ENCODE results near the gene FAM111B.
"Not testable (repeated sequence)": the region's sequence is repeated elsewhere in the genome, so short reads cannot be mapped to it uniquely, and the experiment has no call there.

Gene FAM111B, protein sequence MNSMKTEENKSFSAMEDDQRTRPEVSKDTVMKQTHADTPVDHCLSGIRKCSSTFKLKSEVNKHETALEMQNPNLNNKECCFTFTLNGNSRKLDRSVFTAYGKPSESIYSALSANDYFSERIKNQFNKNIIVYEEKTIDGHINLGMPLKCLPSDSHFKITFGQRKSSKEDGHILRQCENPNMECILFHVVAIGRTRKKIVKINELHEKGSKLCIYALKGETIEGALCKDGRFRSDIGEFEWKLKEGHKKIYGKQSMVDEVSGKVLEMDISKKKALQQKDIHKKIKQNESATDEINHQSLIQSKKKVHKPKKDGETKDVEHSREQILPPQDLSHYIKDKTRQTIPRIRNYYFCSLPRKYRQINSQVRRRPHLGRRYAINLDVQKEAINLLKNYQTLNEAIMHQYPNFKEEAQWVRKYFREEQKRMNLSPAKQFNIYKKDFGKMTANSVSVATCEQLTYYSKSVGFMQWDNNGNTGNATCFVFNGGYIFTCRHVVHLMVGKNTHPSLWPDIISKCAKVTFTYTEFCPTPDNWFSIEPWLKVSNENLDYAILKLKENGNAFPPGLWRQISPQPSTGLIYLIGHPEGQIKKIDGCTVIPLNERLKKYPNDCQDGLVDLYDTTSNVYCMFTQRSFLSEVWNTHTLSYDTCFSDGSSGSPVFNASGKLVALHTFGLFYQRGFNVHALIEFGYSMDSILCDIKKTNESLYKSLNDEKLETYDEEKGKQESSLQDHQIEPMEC

DNA sequence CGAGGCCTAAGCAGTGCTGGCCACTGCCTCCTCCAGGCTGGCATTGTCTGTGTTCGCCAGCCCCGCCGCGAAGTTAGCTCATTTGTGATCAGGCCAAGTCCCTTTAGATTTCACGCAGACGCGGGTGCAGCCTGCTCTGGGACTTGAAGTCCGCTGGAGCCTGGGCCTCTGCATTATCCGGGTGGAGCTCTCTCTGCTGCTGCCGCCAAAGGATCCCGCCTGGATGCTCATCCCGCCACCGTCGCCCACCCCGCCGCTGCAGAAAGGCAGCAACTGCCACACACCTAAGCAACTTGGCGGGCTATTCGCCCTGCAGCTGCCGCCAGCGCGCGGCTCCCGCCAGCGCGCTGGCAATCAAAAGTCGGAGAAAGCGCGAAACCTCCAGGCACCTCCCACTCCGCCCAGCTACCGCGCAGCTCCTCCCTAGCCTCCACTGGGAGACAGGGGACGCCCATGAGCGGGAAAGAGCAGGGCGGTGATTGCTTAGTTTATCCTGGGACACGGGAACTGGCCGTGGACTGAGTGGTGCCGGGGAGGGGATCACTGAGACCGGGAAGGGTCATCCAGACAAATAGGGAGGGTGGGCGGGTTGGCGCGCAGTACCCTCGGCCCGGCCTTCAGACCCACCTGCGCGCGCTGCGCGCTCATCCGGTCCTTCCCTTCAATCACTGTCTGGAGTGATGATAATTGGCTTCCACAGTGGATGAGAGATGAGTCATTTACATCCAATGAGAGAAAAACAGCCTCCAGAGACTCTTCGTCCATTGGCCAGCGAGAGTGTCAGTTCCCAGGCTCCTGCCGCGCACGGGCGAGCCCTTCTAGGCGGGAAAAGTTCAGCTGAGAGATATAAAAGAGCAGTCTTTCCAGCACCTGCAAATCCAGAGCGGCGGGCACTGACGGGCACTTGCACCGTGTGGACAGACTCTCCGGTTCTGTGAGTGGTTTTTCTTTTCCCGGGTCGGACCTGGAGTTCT, at the start of gene FAM111B:
TSS of gene FAM111B (plus strand) at position 875 of the 974 bp plus-strand sequence. CDS start 2,389 bp downstream, outside the sequence.
- DNase-seq: peak; percentile 94

DNA sequence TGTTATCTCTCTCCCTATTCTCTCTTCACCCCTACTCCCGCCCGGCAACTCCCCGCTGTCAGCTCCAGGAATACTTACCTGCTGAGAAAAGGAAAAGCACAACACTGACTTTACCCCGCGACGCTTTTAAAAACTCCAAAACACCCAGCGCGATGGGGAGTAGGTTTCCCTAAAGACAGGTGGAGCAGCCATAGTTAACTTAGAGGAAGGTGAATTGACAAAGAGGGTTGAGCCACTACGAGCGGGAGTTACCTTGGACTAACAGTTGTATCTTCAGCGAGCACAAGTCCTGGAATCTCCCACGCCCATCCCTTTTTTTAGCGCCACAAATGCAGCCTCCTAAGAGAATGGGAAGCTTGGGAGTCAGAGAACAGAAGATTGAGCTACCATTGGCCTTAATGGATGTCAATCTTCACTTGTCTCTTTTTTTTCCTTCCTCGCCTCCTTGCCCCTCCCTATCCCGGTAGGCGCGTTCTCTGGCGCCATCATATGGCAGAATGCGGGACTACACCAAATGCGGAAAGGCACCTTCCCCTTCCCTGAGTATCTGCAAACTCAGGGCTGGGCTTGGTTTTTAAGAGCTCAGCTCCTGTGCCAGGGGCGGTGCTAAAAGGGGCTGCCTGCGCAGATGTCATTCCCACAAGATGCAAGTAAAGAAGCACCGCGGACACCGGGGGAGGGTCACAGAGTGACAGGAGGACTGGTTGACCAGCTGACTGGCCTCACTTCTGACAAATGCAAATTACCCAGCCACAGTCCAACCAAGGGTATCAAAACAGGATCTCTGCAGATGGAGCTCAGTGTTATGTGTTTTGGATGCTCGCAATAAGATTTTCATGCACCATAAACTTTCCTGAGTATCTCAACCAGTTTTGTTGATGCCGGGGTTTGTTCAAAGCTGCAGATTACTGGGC, 48.7 kb upstream of the FAM111B start:
- peak; percentile 77 for DNase-seq

DNA sequence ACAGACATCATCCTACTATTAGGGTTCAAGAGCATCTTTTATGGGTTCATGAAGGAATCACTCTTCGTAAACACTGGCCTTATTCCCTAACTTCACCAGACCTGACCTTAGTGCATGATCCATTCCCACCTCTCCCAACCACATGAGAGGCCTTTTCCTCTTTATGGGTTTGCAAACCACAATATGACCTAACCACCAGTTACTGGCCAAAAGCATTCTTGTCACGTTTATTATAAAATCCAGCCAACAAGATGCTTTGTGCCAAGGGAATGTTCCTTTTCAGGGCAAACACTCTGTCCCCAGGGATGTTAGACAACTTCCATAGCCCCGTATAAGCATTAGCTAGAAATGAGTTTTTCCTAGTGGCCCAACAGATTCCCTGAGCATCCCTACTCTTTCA, 46.9 kb upstream of the FAM111B start:
- DNase-seq: not testable (repeated sequence)

DNA sequence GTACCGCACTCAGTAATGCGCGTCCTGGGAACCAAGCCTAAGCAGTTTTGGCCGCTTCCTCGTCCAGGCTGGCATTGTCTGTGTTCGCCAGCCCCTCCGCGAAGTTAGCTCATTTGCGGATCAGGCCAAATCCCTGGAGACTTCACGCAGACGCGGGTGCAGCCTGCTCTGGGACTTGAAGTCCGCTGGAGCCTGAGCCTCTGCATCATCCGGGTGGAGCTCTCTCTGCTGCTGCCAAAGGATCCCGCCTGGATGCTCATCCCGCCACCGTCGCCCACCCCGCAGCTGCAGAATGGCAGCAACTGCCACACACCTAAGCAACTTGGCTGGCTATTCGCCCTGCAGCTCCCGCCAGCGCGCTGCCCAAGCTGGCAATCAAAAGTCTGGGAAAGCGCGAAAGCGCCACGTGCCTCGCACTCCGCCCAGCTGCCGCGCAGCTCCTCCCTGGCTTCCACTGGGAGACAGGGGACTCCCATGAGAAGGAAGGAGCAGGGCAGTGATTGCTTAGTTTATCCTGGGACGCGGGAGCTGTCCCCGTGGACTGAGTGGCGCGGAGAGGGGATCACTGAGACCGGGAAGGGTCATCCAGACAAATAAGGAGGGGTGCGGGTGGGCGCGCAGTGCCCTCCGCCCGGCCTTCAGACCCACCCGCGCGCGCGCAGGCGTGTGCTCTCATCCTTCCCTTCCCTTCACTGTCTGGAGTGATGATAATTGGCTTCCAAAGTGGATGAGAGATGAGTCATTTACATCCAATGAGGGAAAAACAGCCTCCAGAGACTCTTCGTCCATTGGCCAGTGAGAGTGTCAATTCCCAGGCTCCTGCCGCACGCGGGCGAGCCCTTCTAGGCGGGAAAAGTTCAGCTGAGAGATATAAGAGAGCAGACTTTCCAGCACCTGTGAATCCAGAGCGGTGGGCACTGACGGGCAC, 44.2 kb upstream of the FAM111B start:
- no peak for DNase-seq

DNA sequence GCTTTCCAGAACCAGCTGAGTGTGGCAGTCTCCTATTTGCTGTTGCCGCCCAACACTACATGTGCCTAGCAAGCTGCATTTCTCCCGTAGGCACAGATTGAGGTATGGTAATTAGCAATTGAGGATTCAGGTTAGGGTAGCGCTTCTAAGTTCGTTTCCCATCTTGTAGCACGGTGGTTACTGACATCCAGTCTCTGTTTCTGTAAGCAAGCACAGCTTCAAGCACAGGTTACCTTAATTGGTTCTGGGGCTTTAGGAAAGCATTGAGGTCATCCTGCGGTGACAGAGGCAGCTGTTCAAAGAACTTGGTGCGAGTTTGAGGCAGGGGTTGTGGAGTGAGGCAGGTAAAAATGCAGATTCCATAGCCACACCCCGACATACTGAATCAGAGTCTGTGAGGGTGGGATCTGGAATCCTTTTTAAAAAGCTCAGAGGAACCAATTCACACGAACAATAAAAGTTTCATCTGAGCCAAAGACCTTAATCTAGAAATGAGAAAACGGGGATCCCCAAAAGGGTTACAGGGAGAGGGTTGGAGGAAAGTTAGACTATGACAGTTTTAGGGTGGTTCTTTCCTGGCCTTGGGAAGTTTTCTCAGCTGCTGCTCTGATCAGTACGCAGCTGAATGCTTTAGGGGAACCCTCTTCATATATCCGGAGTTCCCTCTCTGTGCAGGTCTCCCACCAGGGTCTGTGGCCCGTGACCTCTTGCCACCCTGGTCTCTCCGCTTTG, 42.9 kb upstream of the FAM111B start:
- DNase-seq: not testable (repeated sequence)

DNA sequence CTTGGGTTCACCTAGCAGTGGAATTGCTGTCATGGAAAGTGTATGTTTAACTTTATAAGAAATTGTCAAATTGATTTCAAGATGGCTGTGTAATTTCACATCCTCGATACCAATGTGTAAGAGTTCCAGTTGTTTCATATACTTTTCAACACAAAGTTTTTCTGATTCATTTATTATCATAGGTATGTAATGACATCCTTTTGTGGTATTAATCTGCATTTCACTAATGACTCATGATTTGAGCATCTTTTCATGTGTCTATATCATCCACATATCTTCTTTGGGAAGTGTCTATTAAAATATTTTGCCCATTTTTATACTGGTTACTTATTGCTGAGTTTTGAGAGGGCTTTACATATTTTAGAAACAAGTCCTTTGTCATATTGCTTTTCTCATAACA, 38.0 kb upstream of the FAM111B start:
- DNase-seq: no peak

DNA sequence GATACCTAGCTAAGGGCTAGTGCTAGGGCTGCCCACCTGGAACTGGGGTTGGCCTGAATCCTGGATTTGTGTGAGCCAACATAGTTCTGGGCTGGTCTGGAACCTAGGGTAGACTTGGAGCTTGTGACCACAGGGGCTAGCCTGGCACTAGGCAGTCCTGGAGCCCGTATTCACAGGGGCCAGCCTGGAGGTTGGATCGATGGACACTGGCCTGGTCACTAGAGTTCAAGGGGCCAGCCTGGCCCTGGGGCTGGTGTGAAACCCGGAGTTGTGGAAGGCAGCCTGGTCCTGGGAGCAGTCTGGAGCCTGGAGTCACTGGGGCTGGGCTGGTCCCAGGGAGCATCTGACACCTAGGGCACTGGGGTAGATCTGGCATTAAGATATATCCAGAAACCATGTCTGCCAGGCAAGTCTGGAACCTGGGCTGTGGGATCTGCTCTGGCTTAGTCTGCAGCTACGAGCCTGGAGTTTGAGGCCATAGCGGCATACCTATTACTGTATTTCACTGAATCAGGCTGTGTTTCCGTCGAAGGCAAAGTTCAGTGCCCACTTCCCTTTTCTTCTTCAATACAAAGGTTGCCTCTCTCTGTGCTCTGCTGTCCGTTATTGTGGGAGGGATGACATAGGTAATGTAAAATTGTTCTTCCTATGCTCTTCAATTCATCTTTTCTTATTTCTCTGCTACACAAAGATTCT, 30.0 kb upstream of the FAM111B start:
- DNase-seq: no peak

DNA sequence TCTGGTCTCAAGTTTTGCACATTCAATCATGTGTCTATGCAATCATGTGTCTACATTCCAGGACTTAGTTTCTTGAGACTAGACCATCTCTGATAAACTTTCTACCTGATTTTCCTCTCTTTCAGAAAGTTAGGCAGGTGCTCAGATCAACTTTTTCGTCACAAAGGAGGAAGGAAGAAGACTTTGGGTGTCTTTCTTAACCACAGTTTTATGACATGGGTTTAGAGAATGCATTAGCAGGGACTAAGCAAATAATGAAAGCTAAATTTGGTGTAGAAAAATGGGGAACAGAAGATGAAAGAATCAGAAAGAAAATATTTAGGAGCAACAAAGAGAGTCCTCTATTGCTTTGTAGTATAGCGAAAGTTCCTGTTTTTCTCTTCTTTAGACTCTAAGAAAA, 28.6 kb upstream of the FAM111B start:
- no peak for DNase-seq

DNA sequence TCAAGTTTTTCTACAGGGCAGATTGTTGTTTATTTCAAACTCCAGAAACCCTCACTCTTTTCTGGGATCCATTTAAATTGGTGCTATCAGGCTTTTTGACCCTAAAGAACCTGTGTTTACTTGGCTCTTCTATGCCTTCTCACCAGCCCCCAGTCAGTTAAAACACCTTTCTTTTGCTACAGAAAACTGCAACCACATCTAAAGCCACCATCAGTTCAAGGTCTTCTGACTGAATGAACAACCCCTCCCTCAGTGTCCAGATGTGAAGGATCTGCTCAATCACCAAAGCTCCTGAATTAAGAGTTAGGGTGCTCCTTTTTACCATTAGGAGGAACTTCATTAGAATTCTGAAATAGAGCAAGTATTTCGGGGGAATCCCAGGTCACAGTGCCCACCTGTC, 28.0 kb upstream of the FAM111B start:
- no peak for DNase-seq

DNA sequence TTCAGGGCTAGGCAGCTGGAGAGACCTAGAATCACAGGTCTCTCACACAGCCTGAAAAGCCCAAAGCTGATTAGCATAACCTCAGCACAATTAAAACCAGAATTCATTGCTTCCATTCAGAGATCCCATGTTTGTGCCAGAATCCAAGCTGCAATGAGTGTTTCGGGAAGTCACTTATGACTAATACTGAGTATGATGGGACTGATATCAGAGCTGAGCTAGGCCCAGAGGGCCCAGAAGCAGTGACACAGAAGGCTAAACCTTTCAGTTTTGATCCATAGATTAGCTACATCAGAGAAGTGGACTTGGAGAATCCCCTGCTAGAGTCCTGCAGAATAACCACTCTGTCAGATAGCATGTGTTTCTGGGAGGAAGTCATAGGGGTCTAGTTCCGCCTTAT, 26.6 kb upstream of the FAM111B start:
- not testable (repeated sequence) for DNase-seq

DNA sequence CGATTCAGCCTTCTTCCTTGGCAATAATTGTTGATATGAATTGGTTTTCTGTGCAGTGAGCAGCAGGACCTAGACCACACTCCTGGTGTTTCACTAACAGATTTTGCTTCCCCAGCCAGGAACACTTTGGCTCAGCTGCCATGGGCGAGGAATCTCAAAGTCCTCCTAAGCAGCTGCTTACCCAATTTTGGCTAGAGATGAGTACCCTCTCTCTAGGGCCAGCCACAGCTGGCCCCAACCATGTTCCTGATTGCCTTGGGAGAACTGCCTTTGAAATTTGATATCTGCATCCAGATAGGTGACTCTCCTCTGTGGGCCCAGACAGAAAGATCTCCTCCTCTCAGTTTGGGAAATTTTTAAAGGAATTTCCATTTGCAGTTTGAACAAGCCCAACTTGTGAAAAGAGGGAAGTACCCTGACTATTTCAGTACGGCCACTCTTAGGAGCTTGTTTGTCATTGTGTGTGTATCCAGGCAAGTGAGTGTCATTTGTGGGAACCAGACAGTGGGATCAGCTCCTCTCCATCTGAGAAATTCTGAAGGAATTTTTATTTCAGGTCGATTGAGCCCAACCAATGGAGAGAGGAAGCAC, 25.5 kb upstream of the FAM111B start:
- DNase-seq: not testable (repeated sequence)

DNA sequence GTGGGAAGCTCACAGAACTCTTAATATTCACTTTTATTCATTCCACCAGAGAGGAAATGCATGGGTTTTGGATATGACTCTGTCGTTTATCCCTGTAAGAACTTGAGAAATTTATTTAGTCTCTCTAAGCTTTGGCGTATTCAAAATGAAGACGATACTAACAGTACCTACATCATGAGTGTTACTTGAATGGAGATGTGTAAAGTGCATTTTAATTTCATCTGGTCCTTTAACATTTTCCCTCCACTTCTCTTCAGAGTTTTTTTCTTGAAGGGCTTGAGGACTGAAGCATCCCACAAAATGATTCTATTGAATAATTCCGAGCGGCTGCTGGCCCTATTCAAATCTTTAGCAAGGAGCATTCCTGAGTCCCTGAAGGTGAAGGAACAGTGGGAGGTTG, 21.0 kb upstream of the FAM111B start, which contains the start of gene GLYATL1B:
TSS of gene GLYATL1B (plus strand) at position 301 of the 400 bp plus-strand sequence. CDS start at position 301, 0 bp downstream.
- not testable (repeated sequence) for DNase-seq

DNA sequence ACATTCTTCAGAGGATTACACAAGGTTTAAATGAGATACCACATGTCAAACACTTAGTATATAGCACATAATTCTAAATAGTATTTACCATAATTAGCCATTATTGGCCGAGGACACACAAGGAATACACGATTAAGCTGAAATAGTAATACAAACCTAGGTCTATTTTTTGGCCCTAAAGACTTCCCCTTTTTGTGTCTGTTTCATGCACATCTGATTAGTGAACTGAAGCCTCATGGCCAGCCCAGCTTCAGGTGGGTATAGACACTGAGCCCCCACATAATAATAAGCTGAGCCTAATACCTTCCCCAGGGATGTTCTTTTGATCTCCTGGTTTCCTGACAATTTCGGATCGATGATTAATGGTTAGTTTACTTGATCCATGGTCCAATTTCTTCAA, 18.9 kb upstream of the FAM111B start:
- no peak for DNase-seq

DNA sequence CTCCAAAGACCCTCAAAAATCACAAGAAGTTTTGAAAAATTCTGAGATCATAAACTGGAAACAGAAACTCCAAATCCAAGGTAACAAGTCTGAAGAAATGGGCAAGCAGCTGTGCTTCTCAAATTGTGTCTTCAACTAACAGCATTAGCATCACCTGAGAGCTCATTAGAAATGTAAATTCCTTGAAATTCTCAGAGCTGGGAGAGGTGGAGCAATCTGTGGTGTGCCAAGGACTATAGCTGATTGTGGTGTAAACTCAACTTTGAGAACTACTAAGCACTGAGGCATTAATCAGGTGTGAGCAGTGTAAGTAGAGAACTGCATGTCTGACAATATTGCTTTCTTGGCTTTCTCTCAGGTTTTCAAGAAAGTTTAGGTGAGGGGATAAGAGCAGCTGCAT, 13.5 kb upstream of the FAM111B start:
- not testable (repeated sequence) for DNase-seq

DNA sequence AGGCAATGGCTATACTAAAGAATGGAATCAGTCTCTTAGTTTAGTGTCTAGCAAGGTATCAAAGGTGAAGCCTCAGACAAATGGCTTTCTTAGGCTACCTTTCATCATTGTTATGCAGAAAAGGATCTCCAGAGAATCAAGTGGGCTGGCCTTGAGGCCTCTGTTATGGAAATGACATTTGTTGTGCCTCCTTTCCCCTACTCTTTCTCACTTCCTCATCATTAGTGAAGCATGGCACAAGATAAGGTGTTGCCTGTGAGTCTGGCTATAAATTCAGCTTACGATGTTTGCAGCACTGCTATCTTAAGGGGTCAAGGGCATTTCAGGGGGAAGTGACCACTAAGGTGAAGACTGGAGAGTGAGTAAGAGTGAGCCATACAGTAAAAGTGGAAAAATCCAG, 11.8 kb upstream of the FAM111B start:
- DNase-seq: not testable (repeated sequence)

DNA sequence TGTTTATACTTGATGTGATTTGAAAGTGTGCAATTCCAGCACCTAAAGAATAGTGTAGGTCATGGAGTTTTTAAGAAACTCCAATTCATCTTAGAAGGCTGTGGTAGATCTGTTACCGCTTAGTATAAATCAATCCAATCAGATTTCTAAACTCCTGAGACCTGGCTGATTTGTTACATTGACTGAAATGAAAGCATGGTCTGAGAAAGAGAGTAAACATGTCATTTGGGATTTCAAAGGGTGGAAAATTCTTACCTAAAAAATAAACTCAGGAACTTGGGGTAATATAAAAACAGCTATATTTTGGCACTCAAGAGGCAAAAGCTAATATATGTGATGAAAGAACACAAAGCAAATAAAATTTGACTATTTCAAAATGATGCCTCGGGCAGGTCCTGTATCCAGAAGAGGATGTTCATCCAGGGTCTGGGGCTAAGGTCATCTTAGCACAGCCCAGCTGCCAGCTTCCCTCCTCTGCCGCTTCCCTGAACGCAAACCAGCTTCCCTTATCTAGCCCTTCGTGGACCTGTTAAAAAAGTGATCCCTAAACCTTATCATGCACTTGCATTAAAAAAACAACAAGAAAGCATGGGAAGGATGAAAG, 11.0 kb upstream of the FAM111B start:
- DNase-seq: not testable (repeated sequence)

DNA sequence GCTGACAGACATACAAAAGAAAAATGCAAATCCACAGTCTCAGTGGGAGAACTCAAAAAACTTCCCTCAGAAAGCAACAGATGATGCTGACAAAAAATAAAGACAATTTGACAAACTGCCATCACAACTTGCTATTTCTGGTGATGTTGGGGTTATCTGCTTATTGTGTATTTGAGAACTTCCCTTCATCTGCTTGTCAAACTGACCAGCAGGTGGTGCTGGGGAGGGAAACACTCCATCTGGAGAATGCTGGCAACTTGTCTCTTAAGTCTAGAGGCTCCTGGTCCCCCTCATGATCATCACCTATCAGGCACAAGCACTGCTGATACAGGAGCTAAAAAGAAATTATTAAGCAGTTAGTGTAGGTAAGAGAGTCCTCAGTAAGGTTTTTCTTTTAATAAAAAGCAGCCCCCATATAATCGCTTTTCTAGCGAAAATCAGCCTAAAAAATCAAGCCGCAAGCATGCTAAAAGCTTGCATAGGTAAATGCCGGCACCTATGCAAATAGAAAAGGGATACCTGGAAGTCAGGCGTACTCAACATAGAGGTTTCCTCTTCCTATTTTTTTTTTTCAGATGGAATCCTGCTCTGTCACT, 9.8 kb upstream of the FAM111B start:
- DNase-seq: no peak

DNA sequence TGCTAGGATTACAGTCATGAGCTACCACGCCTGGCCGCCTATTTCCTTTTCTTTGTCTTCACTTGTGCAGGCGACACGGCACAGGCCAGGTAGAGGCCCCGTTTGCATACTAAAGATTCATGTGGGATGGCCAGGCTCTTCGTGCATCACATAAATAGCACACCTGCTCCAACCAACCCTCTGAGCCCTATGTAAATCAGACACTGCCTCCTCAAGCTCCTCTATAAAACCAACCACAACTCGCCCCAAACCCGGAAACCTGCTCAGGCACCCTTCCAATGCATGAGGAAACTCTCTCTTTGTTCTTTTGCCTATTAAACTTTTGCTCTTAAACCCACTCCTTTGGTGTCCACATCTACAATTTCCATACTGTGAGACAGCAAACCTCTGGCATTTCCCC, 9.1 kb upstream of the FAM111B start:
- not testable (repeated sequence) for DNase-seq

Measured in NCI-H510A treated with DMSO at 0.1 percent for 48 hours (cell line).